ENCODE results near the gene ARHGDIB. TPM values are rescaled to one million over a fixed set of nuclear protein-coding genes. Genes with fewer than 3 reads are reported as not detected.

The ARHGDIB gene
- total and polyA plus RNA-seq, 2 of the 4 experiments (the other 2 are of a cell fraction), result 24.9 to 30.7 TPM

GRCh38 chr12:14893506-14894250, 67.7 kb downstream of the ARHGDIB start:
- no peaks in the 10 kb centered on the region for H3K79me1 ChIP-seq (ENCODE audit: low read depth in 1 of 2, low read length in 2 of 2)
- CTCF ChIA-PET, result no interaction called here
- H3K56ac ChIP-seq (ENCODE audit: extremely low read depth, insufficient read depth, low read length), result no peak overlapping the region
- H4K91ac ChIP-seq (ENCODE audit: insufficient read depth, low read depth, low read length), result no peak overlapping the region
- peak overlapping the region; percentile 2; the same call in 1 of the 2 replicates for H3K18ac ChIP-seq (ENCODE audit: low read depth, low read length)
- H3K14ac ChIP-seq (replicated peaks; ENCODE audit: low read depth, low read length), result no peak overlapping the region
- H3K27ac ChIP-seq (ENCODE audit: insufficient read depth, low read length), result no peak overlapping the region
- no peak overlapping the region for H2BK120ac ChIP-seq (ENCODE audit: low read depth, low read length)
- no TSS peak for BruUV-seq (replicated peaks)
- no peak overlapping the region for H3K4me3 ChIP-seq (ENCODE audit: insufficient read depth, low read depth, low read length)
- H2AFZ ChIP-seq (replicated peaks; ENCODE audit: low read length, poor library complexity), result no peak overlapping the region
- no peak overlapping the region for H3K4ac ChIP-seq (ENCODE audit: low read depth, low read length)
- H3K36me3 ChIP-seq (ENCODE audit: control insufficient read depth, insufficient read depth, low read length), result no peaks in the 10 kb centered on the region
- peaks cover 3% of the 10 kb centered on the region for H3K27me3 ChIP-seq (ENCODE audit: control insufficient read depth, insufficient read depth, low read length)
- no peaks in the 10 kb centered on the region for H4K20me1 ChIP-seq (ENCODE audit: insufficient read depth, low read length)
- intact Hi-C loops (cut with micrococcal nuclease) (no loop called here), dilution Hi-C loops (cut with HindIII; ENCODE audit: low sequenced_read_pairs, unreplicated experiment) (no loop called here), in situ Hi-C loops (cut with MboI; ENCODE audit: low sequenced_read_pairs) (no loop called here)
- H3K4me1 ChIP-seq (ENCODE audit: control insufficient read depth, insufficient read depth, low read length), result peaks cover 2% of the 10 kb centered on the region
- H2AK5ac ChIP-seq (ENCODE audit: low read depth, low read length), result no peak overlapping the region
- H3K9me3 ChIP-seq (ENCODE audit: control insufficient read depth, insufficient read depth, low read length), result no peaks in the 10 kb centered on the region
- no peak overlapping the region for H3K9ac ChIP-seq (ENCODE audit: low read depth, low read length)
- no peak overlapping the region for H3K23ac ChIP-seq (ENCODE audit: low read depth, low read length)
- H2BK5ac ChIP-seq (ENCODE audit: low read depth, low read length, poor library complexity, severe bottlenecking), result no peak overlapping the region
- H4K5ac ChIP-seq (ENCODE audit: low read depth, low read length), result no peak overlapping the region
- H2BK20ac ChIP-seq (ENCODE audit: low read depth, low read length), result no peak overlapping the region
- no peaks in the 10 kb centered on the region for H3K9me1 ChIP-seq (ENCODE audit: insufficient read depth, low read length)
- no peak overlapping the region for H2BK15ac ChIP-seq (ENCODE audit: low read depth, low read length)
- ATAC-seq (ENCODE audit: low read depth) (peak; percentile 55), DNase-seq (peak; percentile 4)
- TF ChIP-seq SMC3 (IDR thresholded peaks at IDR 0.05; ENCODE audit: low read depth, low read length), result no peak
- TF ChIP-seq USF2 (IDR thresholded peaks at IDR 0.05; ENCODE audit: low read depth, low read length), result no peak
- TF ChIP-seq CEBPB (IDR thresholded peaks at IDR 0.05; ENCODE audit: low read depth, low read length), result no peak
- TF ChIP-seq MAFK (IDR thresholded peaks at IDR 0.05; ENCODE audit: low read depth, low read length), result no peak
- TF ChIP-seq FOS (IDR thresholded peaks at IDR 0.05; ENCODE audit: low read depth, low read length), result no peak
- no peak for TF ChIP-seq NFE2L2 (IDR thresholded peaks at IDR 0.05; ENCODE audit: low read depth, low read length)
- TF ChIP-seq ELK1 (IDR thresholded peaks at IDR 0.05; ENCODE audit: borderline replicate concordance, low read depth, low read length), result no peak
- no peak for TF ChIP-seq BHLHE40 (IDR thresholded peaks at IDR 0.05; ENCODE audit: low read depth, low read length)
- no peak for TF ChIP-seq MAZ (IDR thresholded peaks at IDR 0.05; ENCODE audit: borderline replicate concordance, low read depth, low read length)
- no peak for TF ChIP-seq RFX5 (IDR thresholded peaks at IDR 0.05; ENCODE audit: low read depth, low read length)
- TF ChIP-seq CTCF (conservative IDR thresholded peaks at IDR 0.05; ENCODE audit: low read depth, low read length), result no peak
- no peak for TF ChIP-seq RCOR1 (IDR thresholded peaks at IDR 0.05; ENCODE audit: insufficient replicate concordance, low read length)
- no peak for TF ChIP-seq RAD21 (IDR thresholded peaks at IDR 0.05; ENCODE audit: low read length)
- TF ChIP-seq POLR2A (IDR thresholded peaks at IDR 0.05; ENCODE audit: low read depth, low read length), result no peak
- TF ChIP-seq MXI1 (IDR thresholded peaks at IDR 0.05; ENCODE audit: borderline replicate concordance, low read depth, low read length), result no peak
- no peak for TF ChIP-seq CHD1 (IDR thresholded peaks at IDR 0.05; ENCODE audit: low read depth, low read length)
- WGBS, 2 experiments (ENCODE audit: extremely low coverage in 2 of 2, insufficient read length in 1 of 2), result no CpG with 5 or more reads among the region's 5 CpGs
- POLR2A ChIA-PET (ENCODE audit: unreplicated experiment), result no interaction called here
- no peak overlapping the region for H3K4me2 ChIP-seq (ENCODE audit: low read depth, low read length)
- no peak overlapping the region for H2AK9ac ChIP-seq (replicated peaks; ENCODE audit: low read depth, low read length, poor library complexity)
- H4K8ac ChIP-seq (ENCODE audit: low read depth in 2 of 2, low read length in 2 of 2), result no peak overlapping the region
